Glomerular visceral epithelial cell (primary cell): Measurements from ENCODE around the gene TAC4.

Experiments used
- DNase-seq: peaks from one replicate; pipeline ENCODE4 v3.0.0-alpha.2; 2016; ENCODE audit errors: extremely low spot score

The TAC4 gene

DNA sequence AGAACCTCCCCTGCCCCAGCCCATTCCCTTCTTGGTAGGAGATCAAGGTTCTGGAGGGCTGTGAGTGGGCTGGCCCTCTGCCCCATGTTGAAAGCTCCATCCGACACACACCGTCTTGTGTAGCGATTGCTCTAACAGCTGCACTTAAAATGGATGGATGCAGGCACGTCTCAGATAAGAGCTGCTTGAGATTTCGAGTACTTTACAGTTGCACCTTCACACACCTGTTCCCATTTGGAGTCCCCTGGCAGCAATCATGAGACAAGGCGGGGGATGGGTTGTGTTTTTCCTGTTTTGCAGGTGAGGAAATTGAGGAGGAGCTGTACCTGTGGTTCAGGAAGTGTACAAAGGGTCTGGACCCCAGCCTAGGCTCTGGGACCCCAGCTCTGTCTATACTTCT, 25.6 kb upstream of the TAC4 start:
- DNase-seq: no peak

DNA sequence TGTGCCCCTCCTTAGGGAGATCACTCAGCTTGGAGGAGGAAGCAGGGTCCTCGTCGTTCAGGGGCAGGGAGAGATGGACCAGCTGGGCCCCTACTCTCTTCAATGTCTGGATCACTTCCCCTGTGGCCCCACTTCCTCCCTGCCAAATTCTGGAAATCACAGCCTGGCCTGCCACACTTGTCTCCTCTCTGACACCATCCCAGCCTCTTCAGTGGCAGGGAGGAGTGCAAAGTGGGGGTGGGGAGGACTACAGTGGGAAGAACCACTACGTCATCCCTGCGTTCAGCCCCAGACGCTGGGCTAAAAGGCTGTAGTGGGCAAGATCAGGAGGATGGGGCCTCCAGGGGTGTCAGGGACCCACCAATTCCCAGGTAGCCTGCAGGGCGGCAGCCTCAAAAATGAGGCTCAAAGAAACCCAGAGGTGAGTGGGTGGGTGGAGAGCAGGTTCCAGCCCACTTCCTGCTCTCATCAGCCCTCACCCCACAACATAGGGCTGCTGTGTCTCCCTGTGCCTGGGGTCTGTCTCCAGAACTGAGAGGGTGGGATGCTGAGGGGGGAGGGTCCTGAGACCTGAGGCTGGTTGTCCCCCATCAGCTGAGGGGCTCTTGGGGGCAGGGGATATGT, 25.0 kb upstream of the TAC4 start:
- DNase-seq: no peak

DNA sequence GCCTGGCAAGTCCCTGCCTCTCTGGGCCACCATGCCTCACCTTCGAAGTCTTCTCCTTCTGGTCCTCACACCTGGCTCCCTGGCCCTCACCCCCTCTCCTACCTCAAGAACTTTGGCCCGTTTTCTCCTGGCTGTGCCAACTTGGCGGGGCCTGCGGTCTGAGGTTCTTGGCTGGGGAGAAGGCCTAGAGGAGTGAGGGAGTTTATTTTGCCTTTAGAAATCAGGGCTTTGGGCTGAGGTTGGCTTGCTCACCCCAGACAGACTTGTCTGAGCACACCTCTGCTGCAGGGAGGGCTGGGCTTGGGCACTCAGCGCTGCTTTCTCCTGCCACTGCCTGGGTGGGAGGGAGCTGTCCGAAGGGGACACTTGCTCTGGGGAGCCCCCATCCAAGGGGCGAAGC, 23.3 kb upstream of the TAC4 start:
- DNase-seq: no peak

DNA sequence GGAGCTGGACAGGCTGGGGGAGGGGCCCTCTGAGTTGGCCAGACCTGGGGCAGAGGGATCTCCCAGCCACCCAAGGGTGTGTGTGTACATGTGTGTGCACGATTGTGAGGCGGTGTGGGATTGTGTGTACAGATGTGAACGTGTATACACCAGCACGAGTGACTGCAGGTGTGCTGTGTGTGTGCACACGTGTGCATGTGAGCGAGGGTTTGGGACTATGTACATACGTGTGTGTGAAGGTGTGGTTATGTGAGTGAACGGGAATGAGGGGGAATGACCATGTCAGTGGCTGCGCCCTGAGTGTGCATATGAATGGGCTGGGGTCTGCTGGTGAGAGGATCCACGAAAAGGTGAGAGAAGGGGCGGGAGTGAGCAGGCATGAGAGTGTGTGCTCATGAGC, 22.4 kb upstream of the TAC4 start:
- DNase-seq: no peak

GRCh38 chr17:49869038-49869374, 21.1 kb upstream of the TAC4 start:
- no peak for DNase-seq

GRCh38 chr17:49866882-49867413, 19.1 kb upstream of the TAC4 start:
- DNase-seq: no peak

- DNase-seq: no peak
These were observed 18.1 kb upstream of the TAC4 start for GRCh38 chr17:49866019-49866380.

GRCh38 chr17:49862781-49863331, 15.0 kb upstream of the TAC4 start:
- DNase-seq: no peak

- peak; percentile 70 for DNase-seq
These were observed 13.4 kb upstream of the TAC4 start for GRCh38 chr17:49861150-49861884.

DNA sequence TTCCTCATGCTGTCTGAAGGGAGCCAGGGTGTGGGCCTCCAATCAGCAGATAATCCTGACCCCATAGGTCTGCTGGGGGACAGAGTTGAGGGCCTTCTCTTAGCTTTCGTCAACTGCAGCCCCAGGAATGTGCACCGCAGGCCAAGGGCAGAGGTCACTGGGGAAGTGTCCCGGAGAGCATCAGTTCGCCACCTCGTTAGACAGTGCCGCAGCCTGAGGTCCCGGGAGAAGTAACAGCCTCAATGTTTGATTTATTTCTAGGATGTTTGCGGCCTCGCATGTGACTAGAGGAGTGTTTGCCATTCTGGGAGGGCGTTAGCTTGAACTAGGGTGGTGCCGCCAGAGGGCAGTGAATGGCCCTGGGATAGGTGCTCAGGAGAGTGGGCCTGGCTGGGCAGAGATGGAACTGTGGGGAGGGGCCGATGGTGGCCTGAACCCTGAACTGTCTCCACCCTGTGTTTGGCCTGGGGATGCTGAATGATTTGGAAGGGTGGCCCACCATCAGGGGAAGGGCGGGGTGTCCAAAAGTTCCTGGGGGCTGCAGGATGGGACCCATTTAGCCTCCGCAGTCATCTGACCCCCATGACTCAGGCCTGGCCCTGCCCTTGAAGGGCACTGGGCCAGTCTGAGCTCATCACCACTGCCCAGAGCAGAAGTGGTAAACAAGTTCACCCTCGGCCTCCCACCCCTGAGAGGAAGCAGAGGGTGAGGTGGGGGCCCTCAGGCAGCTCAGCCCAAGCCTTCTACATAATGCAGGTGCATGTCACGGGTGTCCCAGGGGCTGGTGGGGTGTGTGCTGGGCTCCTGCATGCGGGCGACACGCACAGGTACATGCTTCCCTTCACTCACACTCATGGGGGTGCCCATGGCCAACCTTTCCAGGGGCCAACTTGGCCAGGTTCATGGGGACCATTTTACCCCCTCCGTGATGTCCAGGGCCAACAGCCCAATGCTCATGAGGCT, 12.4 kb upstream of the TAC4 start:
- DNase-seq: no peak

- no peak for DNase-seq
These were observed 10.9 kb upstream of the TAC4 start for GRCh38 chr17:49858796-49859195.

GRCh38 chr17:49854126-49854525, 6.3 kb upstream of the TAC4 start:
- DNase-seq: no peak

DNA sequence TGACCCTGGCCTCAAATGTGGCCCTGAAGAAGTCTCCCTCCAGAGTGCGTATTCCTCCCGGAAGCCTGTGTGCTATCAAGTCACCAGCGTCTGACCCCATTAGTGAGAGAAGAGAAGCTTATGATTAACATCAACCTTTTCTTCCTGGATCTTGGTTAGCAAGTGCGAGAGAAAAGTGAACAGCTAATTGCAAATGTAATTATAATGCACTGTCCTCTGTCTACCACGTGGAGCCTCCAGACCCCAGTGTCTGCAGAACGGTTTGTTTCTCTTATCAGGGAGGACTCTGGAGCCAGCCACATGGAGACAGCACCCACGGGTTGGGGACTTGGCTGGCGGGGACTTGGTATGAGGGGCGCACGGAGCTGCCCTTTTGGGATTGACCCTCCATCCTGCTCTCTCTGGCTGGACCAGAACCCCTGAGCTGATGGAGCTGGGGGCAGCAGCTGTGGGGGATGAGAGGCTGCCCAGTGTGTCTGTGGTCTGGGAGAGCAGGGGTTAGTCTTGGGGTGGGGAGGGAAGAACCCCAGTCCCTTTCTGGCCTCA, 5.7 kb upstream of the TAC4 start:
- DNase-seq: no peak

GRCh38 chr17:49851387-49852291, 3.8 kb upstream of the TAC4 start:
- peak; percentile 69 for DNase-seq

DNA sequence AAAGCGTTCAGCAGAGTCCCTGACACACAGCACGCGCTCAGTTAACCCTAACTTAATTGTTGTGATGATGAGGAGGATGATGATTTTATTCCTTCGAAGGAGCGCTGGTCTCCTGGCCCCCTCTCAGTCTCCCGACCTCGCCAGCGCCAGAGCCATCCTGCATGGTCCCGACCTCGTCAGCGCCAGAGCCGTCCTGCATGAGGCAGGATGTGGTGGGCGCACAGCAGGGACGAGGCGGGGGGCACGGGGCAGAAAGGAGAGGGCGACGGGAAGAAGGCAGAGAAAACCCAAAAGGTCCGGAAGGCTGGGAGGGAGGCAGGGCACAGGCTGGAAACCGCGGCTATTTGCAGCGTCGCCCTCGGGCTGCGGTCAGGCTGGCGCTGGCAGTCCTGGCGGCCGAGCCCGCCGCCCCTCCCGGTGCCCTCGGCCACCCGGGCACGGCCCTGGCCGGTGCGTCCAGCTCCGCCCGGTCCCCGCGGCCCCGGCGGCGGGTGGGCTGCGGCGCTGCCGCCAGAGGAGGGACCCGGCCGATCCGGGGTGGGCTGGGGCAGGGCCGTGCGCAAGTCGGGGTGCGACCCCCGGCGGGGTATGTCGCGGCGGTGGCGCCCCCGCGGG, 3.0 kb upstream of the TAC4 start:
- no peak for DNase-seq

- no peak for DNase-seq
These were observed 2.3 kb upstream of the TAC4 start for GRCh38 chr17:49850218-49850610.

DNA sequence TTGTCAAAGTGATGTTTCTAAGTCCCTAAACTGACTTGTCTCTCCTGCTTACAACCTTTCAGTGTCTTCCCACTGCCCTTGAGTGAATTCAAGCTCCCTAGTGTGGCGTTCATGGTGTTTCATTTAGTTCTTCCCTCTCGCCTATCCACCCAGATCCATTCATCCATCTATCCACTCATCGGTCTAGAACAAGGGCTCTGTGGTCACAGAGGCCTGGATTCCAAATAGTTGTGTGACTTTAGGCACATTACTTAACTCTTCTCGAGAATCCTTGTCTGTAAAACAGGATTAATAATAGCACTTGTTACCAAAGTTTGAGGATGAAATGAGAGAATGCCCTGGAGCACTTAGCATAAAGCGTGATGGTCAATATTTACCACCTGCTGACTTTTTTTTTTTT, 870 bp upstream of the TAC4 start:
- no peak for DNase-seq

DNA sequence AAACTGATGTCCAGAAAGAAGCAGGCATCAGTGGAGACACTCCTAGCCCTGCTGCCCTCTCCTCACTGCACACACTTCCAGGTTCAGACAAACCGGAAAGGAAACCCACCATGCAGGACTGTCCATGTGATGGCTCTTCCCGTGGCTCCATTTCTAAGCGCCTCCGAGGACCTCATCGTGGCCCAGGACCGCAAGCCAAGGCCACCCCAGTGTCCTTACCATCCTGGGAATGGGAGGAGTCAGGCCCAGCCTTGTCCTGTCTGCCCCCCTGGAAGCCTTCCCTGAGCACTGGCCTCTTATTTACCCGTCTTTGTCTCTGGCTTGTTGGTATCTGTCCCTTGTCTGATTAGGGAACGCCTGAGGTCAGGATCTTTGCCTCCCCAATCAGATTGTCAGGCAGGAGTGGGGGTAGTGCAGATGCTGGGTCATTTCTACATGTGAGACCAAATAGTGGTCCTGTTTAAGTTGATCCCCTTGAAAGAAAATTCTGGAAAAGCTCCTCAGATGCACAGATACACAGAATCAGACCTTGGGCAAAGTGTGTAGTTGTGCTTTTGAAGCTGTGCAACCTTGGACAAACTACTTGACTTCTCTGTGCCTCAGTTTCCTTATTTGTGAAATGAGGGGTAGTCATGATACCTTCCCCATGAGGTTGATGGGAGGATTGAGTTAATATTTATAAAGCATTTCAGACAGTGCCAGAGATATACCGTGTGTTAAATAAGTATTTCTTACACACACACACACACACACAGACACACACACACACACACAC, 744 bp downstream of the TAC4 start:
- no peak for DNase-seq

DNA sequence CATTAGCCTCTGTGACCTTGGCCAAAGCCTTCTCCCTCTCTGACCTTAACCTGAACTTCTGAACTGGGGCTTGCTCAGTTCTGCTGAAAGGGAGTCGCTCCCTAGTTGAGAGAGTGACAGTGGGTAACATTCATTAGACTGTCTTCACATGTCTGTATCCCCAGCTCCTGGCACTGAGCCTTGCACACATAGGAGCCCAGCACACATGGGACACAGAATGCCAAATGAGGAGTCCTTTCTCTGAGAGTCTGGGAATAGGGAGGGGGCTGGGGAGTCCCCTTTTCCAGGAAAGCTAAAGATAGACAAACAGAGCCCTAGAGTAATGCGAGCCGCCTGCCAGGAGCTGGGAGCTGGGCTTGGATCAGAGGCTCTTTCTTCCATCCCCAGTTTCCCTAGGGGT, 2.5 kb downstream of the TAC4 start:
- no peak for DNase-seq
